Breast epithelium (tissue), 4 donors: ENCODE results near the gene MATN1. TPM values are rescaled to one million over a fixed set of nuclear protein-coding genes. Genes with fewer than 3 reads are reported as not detected.

Experiments used
- DNase-seq, 2 donors: peaks; one replicate each; pipeline ENCODE4 v3.0.0-alpha.2; 2019; ENCODE audit warnings: low spot score in 2 of 2
- H3K27ac ChIP-seq, 2 donors: fragments of 200-600 bp; sonication (generic) in 1 of 2; one replicate each; pipeline ENCODE4 v1.5.1; 2016 to 2019; ENCODE audit warnings: mild to moderate bottlenecking in 1 of 2
- H3K27me3 ChIP-seq, 2 donors: fragments of 200-600 bp; sonication (generic) in 1 of 2; one replicate each; pipeline versions ENCODE4 v1.5.1 to v1.6.0; 2017 to 2019; ENCODE audit warnings: control low read depth in 1 of 2, mild to moderate bottlenecking in 1 of 2
- H3K36me3 ChIP-seq: fragments of 200-600 bp; one replicate; pipeline ENCODE4 v1.5.1; 2019
- H3K4me1 ChIP-seq, 2 donors: fragments of 200-600 bp; sonication (generic); one replicate each; pipeline ENCODE4 v1.5.1; 2016 to 2019; ENCODE audit warnings: control low read depth in 1 of 2
- H3K4me3 ChIP-seq, 3 donors: fragments of 200-600 bp; sonication (generic); 1 replicate in 2 of 3; 2 replicates in 1 of 3; pipeline ENCODE4 v1.5.1; 2016 to 2019; ENCODE audit warnings: mild to moderate bottlenecking in 3 of 3, moderate library complexity in 2 of 3
- H3K9me3 ChIP-seq, 2 donors: fragments of 200-600 bp; sonication (generic) in 1 of 2; one replicate each; pipeline ENCODE4 v1.5.1; 2016 to 2019; ENCODE audit warnings: control low read depth in 1 of 2
- CTCF ChIP-seq, 3 donors: fragments of 450-650 bp; IDR thresholded peaks; one replicate each; pipeline ENCODE4 v1.5.1; 2016 to 2017; ENCODE audit warnings: antibody characterized with exemption in 3 of 3, mild to moderate bottlenecking in 3 of 3, moderate library complexity in 3 of 3
- POLR2A ChIP-seq: fragments of 450-650 bp; IDR thresholded peaks from one replicate; pipeline ENCODE4 v1.6.1; 2016; ENCODE audit warnings: antibody characterized with exemption, mild to moderate bottlenecking, moderate library complexity
- POLR2AphosphoS5 ChIP-seq, 3 donors: sonication (generic); formaldehyde crosslinking; IDR thresholded peaks; one replicate each; pipeline ENCODE4 v1.6.1; 2017; ENCODE audit warnings: antibody characterized with exemption in 3 of 3
- intact Hi-C: fragments of 100-400 bp; cut with DNase I; formaldehyde crosslinking; loops from one replicate; pipeline ENCODE4 v1.15.1; 2023; ENCODE audit warnings: low total_unique reads
- total RNA-seq, 3 donors: library from RNA; depleted of rRNA; stranded (reverse); fragments of >200 nt; gene quantifications; one replicate each; pipeline ENCODE4 v1.1.0, GENCODE V29; 2016

MATN1 gene
- total RNA-seq, 3 donors from 2014 or later = not detected

GRCh38 chr1:30696831-30697230, 26.6 kb downstream of the MATN1 start:
- no peak overlapping the region for H3K4me3 ChIP-seq
- H3K9me3 ChIP-seq = no peaks in the 10 kb centered on the region
- DNase-seq = peak in 1 of 2 donors; percentile 47
- H3K36me3 ChIP-seq = no peaks in the 10 kb centered on the region
- no peaks in the 10 kb centered on the region for H3K27me3 ChIP-seq
- intact Hi-C loops = no loop called here
- peak overlapping the region in 1 of 2 donors; percentile 75 for H3K27ac ChIP-seq
- H3K4me1 ChIP-seq = peaks cover 0 to 3% of the 10 kb centered on the region in 2 donors
- no peak for TF ChIP-seq POLR2A
- no peak for TF ChIP-seq POLR2AphosphoS5 (IDR thresholded peaks at IDR 0.05)
- TF ChIP-seq CTCF (IDR thresholded peaks at IDR 0.05) = no peak

- no peaks in the 10 kb centered on the region for H3K9me3 ChIP-seq
- no peaks in the 10 kb centered on the region for H3K27me3 ChIP-seq
- intact Hi-C loops = no loop called here
- peak overlapping the region in 1 of 2 donors; percentile 63 for H3K27ac ChIP-seq
- peaks cover 0 to 3% of the 10 kb centered on the region in 2 donors for H3K4me1 ChIP-seq
- H3K36me3 ChIP-seq = no peaks in the 10 kb centered on the region
- TF ChIP-seq POLR2AphosphoS5 (IDR thresholded peaks at IDR 0.05) (peak in 2 of 3 donors; percentile 36 to 52), CTCF (IDR thresholded peaks at IDR 0.05) (no peak)
- no peak overlapping the region for H3K4me3 ChIP-seq
- peak in 1 of 2 donors; percentile 34 for DNase-seq
Observed at GRCh38 chr1:30695439-30695841, 27.9 kb downstream of the MATN1 start.

GRCh38 chr1:30694280-30695175, 28.9 kb downstream of the MATN1 start:
- TF ChIP-seq POLR2A (no peak), CTCF (IDR thresholded peaks at IDR 0.05) (no peak)
- Histone ChIP-seq H3K27me3 (no peaks in the 10 kb centered on the region), H3K9me3 (no peaks in the 10 kb centered on the region), H3K27ac (peak overlapping the region in 1 of 2 donors; percentile 63), H3K36me3 (no peaks in the 10 kb centered on the region), H3K4me3 (no peak overlapping the region), H3K4me1 (peaks cover 0 to 3% of the 10 kb centered on the region in 2 donors)
- intact Hi-C loops = no loop called here
- peak in 1 of 2 donors; percentile 25 for DNase-seq

GRCh38 chr1:30693822-30694221, 29.6 kb downstream of the MATN1 start:
- H3K4me1 ChIP-seq = peaks cover 0 to 3% of the 10 kb centered on the region in 2 donors
- H3K27ac ChIP-seq = no peak overlapping the region

More at GRCh38 chr1:30693822-30694221, 29.6 kb downstream of the MATN1 start:
- H3K9me3 ChIP-seq = no peaks in the 10 kb centered on the region
- no peaks in the 10 kb centered on the region for H3K27me3 ChIP-seq
- no peaks in the 10 kb centered on the region for H3K36me3 ChIP-seq
- no peak for DNase-seq
- H3K4me3 ChIP-seq = no peak overlapping the region
- TF ChIP-seq POLR2A = no peak
- TF ChIP-seq POLR2AphosphoS5 (IDR thresholded peaks at IDR 0.05) = no peak
- no peak for TF ChIP-seq CTCF (IDR thresholded peaks at IDR 0.05)
- intact Hi-C loops = no loop called here
